ENCODE measurements around the gene KIRREL1.

KIRREL1 gene

DNA sequence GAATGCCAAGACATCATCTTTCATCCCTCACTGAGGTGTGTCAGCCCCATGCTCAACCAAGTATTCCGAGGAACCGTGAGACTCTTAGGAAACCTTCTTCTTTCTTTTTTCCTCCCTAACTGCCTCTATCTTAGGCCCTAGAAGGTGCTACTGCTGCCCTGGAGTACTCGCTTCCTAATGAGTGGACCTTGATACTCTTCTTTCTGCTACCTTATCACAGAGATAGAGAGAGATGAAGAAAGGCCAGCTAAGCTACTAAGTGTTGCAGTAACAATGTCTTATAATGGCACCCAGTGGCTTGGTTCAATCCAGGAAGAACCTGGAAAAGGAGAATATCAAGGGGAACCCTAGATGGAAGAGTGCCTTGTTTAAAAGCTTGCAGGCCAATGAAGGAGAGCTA is 86.6 kb downstream of the KIRREL1 start:
- Histone ChIP-seq H3K9ac (ENCODE audit: low read length) (no peak overlapping the region), H3K79me2 (ENCODE audit: insufficient read depth, low read length) (no peaks in the 10 kb centered on the region), H3K27ac (ENCODE audit: low read depth, low read length, poor library complexity, severe bottlenecking) (no peak overlapping the region), H2AFZ (ENCODE audit: low read length) (no peak overlapping the region), H3K4me1 (ENCODE audit: insufficient read depth, low read length, severe bottlenecking) (no peaks in the 10 kb centered on the region), H3K4me2 (ENCODE audit: low read length) (no peak overlapping the region), H3K4me3 (ENCODE audit: low read depth, low read length, poor library complexity, severe bottlenecking) (no peak overlapping the region), H4K20me1 (ENCODE audit: insufficient read depth, low read length) (no peaks in the 10 kb centered on the region), H3K27me3 (ENCODE audit: insufficient read depth, low read length) (peaks cover 11% of the 10 kb centered on the region; the same call in 1 of the 2 replicates), H3K9me3 (ENCODE audit: low read length) (no peaks in the 10 kb centered on the region), H3F3A (ENCODE audit: insufficient read depth, low read length) (no peaks in the 10 kb centered on the region), H3K36me3 (ENCODE audit: insufficient read depth, low read length) (no peaks in the 10 kb centered on the region), H3K9me2 (ENCODE audit: low read depth, low read length) (no peaks in the 10 kb centered on the region)
- TF ChIP-seq, protein P1, sequence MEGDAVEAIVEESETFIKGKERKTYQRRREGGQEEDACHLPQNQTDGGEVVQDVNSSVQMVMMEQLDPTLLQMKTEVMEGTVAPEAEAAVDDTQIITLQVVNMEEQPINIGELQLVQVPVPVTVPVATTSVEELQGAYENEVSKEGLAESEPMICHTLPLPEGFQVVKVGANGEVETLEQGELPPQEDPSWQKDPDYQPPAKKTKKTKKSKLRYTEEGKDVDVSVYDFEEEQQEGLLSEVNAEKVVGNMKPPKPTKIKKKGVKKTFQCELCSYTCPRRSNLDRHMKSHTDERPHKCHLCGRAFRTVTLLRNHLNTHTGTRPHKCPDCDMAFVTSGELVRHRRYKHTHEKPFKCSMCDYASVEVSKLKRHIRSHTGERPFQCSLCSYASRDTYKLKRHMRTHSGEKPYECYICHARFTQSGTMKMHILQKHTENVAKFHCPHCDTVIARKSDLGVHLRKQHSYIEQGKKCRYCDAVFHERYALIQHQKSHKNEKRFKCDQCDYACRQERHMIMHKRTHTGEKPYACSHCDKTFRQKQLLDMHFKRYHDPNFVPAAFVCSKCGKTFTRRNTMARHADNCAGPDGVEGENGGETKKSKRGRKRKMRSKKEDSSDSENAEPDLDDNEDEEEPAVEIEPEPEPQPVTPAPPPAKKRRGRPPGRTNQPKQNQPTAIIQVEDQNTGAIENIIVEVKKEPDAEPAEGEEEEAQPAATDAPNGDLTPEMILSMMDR (IDR thresholded peaks at IDR 0.05; ENCODE audit: low read length): no peak
- no peak for TF ChIP-seq EZH2 (IDR thresholded peaks at IDR 0.05; ENCODE audit: borderline replicate concordance, low read length)

DNA sequence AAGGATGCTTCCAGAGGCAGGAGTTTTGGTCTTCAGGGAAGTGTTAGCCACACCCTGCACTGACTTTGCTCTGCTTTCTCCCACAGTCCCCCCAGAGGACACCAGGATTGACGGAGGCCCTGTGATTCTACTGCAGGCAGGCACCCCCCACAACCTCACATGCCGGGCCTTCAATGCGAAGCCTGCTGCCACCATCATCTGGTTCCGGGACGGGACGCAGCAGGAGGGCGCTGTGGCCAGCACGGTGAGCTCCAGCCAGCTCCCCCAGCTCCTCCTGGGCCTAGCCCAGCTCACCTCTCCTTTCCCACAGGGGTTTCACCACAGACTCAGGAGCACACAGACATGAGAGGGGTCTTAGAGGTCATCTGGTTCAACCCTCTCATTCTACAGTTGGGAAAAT is 90.9 kb downstream of the KIRREL1 start:
- Histone ChIP-seq H3F3A (ENCODE audit: insufficient read depth, low read length) (no peaks in the 10 kb centered on the region), H4K20me1 (ENCODE audit: insufficient read depth, low read length) (no peaks in the 10 kb centered on the region), H3K27me3 (ENCODE audit: insufficient read depth, low read length) (peaks cover 14% of the 10 kb centered on the region; the same call in 1 of the 2 replicates), H3K9me3 (ENCODE audit: low read length) (no peaks in the 10 kb centered on the region), H3K4me1 (ENCODE audit: insufficient read depth, low read length, severe bottlenecking) (no peaks in the 10 kb centered on the region), H3K79me2 (ENCODE audit: insufficient read depth, low read length) (no peaks in the 10 kb centered on the region), H3K4me2 (ENCODE audit: low read length) (no peak overlapping the region), H3K9me2 (ENCODE audit: low read depth, low read length) (no peaks in the 10 kb centered on the region), H3K4me3 (ENCODE audit: low read depth, low read length, poor library complexity, severe bottlenecking) (no peak overlapping the region), H3K9ac (ENCODE audit: low read length) (no peak overlapping the region), H3K27ac (ENCODE audit: low read depth, low read length, poor library complexity, severe bottlenecking) (no peak overlapping the region), H3K36me3 (ENCODE audit: insufficient read depth, low read length) (no peaks in the 10 kb centered on the region), H2AFZ (ENCODE audit: low read length) (no peak overlapping the region)
- TF ChIP-seq EZH2 (IDR thresholded peaks at IDR 0.05; ENCODE audit: borderline replicate concordance, low read length): no peak
- TF ChIP-seq, protein P1 (IDR thresholded peaks at IDR 0.05; ENCODE audit: low read length): no peak

DNA sequence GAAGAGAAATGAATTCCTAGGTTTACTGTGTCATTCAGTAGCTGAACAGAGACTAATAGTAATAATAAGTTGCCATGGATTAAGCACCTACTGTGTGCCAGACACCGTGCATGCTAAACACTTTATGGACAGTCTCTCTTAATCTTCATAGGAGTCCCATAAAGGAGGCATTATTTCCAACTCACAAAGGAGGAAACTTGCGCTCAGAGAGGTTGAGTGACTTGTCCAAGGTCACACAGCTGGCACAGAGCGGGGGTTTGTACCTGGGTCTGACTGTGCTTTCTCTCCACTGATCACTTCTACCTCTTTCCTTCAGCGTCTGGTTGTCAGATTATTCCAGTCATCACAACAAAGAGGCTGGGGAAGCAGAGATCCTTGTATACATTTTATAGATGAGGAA is 91.3 kb downstream of the KIRREL1 start:
- Histone ChIP-seq H3K27ac (ENCODE audit: low read depth, low read length, poor library complexity, severe bottlenecking) (no peak overlapping the region), H3K4me1 (ENCODE audit: insufficient read depth, low read length, severe bottlenecking) (no peaks in the 10 kb centered on the region), H3K9ac (ENCODE audit: low read length) (no peak overlapping the region), H3K9me2 (ENCODE audit: low read depth, low read length) (no peaks in the 10 kb centered on the region), H3K36me3 (ENCODE audit: insufficient read depth, low read length) (no peaks in the 10 kb centered on the region), H3K9me3 (ENCODE audit: low read length) (no peaks in the 10 kb centered on the region), H3K27me3 (ENCODE audit: insufficient read depth, low read length) (peaks cover 14% of the 10 kb centered on the region; the same call in 1 of the 2 replicates), H3K4me2 (ENCODE audit: low read length) (no peak overlapping the region), H4K20me1 (ENCODE audit: insufficient read depth, low read length) (no peaks in the 10 kb centered on the region), H2AFZ (ENCODE audit: low read length) (no peak overlapping the region), H3F3A (ENCODE audit: insufficient read depth, low read length) (no peaks in the 10 kb centered on the region), H3K79me2 (ENCODE audit: insufficient read depth, low read length) (no peaks in the 10 kb centered on the region), H3K4me3 (ENCODE audit: low read depth, low read length, poor library complexity, severe bottlenecking) (no peak overlapping the region)
- no peak for TF ChIP-seq EZH2 (IDR thresholded peaks at IDR 0.05; ENCODE audit: borderline replicate concordance, low read length)
- TF ChIP-seq, protein P1 (IDR thresholded peaks at IDR 0.05; ENCODE audit: low read length): no peak
